Mesothelial cell of epicardium (in vitro differentiated cells): Measurements from ENCODE around the gene PWP1. TPM values are rescaled to one million over a fixed set of nuclear protein-coding genes. Genes with fewer than 3 reads are reported as not detected.

Experiments used
- DNase-seq, 2 experiments: peaks; one replicate each; pipeline ENCODE4 v3.0.0; 2021; ENCODE audit warnings: low spot score in 2 of 2; ENCODE audit not compliant: unreplicated experiment in 2 of 2
- H3K27ac Mint-ChIP-seq: 2 replicates; pipeline ENCODE4 v1.8.0; 2021; ENCODE audit warnings: mixed read lengths
- H3K27me3 Mint-ChIP-seq: 2 replicates; pipeline ENCODE4 v1.8.0; 2021; ENCODE audit warnings: low read depth, mixed read lengths
- H3K36me3 Mint-ChIP-seq: 2 replicates; pipeline ENCODE4 v1.8.0; 2021; ENCODE audit warnings: mixed read lengths
- H3K4me1 Mint-ChIP-seq: 2 replicates; pipeline ENCODE4 v1.8.0; 2021; ENCODE audit warnings: mixed read lengths
- H3K4me3 Mint-ChIP-seq: 2 replicates; pipeline ENCODE4 v1.8.0; 2021; ENCODE audit warnings: mild to moderate bottlenecking, moderate library complexity, mixed read lengths
- H3K9me3 Mint-ChIP-seq: 2 replicates; pipeline ENCODE4 v1.8.0; 2021; ENCODE audit warnings: mixed read lengths
- total RNA-seq: library from RNA; stranded (reverse); gene quantifications from 3 replicates; pipeline ENCODE4 v1.2.1, GENCODE V29; 2021
- TF ChIP-seq, protein P1 (sequence below): fragments of 200-600 bp; sonication (generic); IDR thresholded peaks from one replicate; pipeline ENCODE4 v1.5.0; 2021; ENCODE audit warnings: antibody characterized with exemption; ENCODE audit not compliant: unreplicated experiment

Gene PWP1
- total RNA-seq: 29.8 to 35.4 TPM (median 32.7 TPM) in 3 replicates

DNA sequence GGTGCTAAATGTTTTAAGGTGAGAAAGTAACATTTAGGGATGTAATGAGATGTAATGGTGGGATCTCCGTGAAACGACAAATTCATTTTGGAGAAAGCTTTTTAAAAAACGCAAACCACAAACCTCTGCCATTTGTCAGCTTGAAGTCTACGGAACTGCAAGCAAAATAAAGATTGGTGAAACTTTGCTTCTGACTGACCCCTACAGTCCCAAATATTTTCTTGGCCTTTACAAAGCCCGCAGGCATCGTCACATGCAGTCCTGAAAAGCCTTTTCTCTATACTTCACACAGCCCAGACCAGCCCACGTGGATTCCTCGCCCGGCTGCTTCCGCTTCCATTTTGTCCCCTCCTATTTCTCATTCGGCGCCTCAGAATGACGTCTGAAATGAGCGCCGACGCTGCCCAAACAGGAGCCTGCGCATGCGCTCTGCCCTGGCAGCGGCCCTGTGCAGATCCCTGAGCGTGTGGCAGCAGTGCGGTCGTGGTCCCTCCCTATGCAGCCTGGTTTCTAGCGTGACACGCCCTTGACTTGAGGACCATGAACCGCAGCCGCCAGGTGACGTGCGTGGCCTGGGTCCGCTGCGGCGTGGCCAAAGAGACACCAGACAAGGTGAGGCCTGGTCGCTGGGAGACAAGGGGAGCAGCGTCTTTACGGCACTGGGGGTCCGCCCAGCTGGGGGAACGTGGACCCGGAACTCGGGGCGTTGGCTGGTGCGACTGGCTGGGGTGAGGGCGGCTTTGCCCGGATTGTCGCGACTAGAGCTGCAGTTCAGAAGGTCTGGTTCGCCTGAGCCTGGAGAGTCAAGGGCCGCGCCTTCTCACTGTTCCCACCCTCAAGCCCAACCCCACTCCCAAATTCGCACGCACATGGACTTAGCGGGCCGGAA is at the start of gene PWP1:
Gene PWP1 (plus strand): TSS at position 440 of the 889 bp plus-strand sequence. CDS start 101 bp downstream, at position 541.
- Mint-ChIP-seq H3K36me3 (peaks cover 16% of the 10 kb centered on the region), H3K27me3 (peaks cover 2% of the 10 kb centered on the region), H3K4me1 (peaks cover 19% of the 10 kb centered on the region), H3K4me3 (peak within 1 kb of the TSS; percentile 95), H3K27ac (peak within 1 kb of the TSS; percentile 97), H3K9me3 (no peaks in the 10 kb centered on the region)
- TF ChIP-seq, protein P1, sequence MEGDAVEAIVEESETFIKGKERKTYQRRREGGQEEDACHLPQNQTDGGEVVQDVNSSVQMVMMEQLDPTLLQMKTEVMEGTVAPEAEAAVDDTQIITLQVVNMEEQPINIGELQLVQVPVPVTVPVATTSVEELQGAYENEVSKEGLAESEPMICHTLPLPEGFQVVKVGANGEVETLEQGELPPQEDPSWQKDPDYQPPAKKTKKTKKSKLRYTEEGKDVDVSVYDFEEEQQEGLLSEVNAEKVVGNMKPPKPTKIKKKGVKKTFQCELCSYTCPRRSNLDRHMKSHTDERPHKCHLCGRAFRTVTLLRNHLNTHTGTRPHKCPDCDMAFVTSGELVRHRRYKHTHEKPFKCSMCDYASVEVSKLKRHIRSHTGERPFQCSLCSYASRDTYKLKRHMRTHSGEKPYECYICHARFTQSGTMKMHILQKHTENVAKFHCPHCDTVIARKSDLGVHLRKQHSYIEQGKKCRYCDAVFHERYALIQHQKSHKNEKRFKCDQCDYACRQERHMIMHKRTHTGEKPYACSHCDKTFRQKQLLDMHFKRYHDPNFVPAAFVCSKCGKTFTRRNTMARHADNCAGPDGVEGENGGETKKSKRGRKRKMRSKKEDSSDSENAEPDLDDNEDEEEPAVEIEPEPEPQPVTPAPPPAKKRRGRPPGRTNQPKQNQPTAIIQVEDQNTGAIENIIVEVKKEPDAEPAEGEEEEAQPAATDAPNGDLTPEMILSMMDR: no peak
- peak; percentile 91 to 97 for DNase-seq

GRCh38 chr12:107641154-107641553 is 44.4 kb upstream of the PWP1 start:
- no peak for DNase-seq
- H3K36me3 Mint-ChIP-seq: no peaks in the 10 kb centered on the region
- peaks cover 8% of the 10 kb centered on the region for H3K4me1 Mint-ChIP-seq
- H3K9me3 Mint-ChIP-seq: peaks cover 4% of the 10 kb centered on the region
- TF ChIP-seq, protein P1: no peak
- no peak overlapping the region for H3K4me3 Mint-ChIP-seq
- no peak overlapping the region for H3K27ac Mint-ChIP-seq
- peaks cover 41% of the 10 kb centered on the region for H3K27me3 Mint-ChIP-seq

DNA sequence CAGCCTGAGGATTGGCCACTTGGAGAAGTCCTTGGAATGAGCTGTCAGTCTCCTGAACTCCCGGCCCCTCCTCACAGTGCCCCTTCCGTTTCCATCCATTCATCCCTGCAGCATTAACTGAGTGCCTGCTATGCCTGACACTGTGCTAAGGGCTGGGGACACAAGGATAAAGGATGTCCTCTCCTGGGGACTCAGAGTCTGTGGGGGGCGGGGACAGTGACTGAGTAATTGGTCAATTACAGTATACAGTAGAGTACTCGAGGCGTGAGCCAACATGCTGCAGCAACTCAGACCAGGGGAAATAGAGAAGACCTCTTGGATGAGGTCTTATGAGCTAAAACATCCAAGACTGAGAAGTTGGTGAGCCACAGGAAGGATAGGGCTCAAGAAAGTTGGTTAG is 43.4 kb upstream of the PWP1 start:
- DNase-seq: no peak
- Mint-ChIP-seq H3K36me3 (no peaks in the 10 kb centered on the region), H3K4me3 (no peak overlapping the region), H3K27ac (no peak overlapping the region), H3K9me3 (peaks cover 4% of the 10 kb centered on the region), H3K4me1 (peaks cover 11% of the 10 kb centered on the region), H3K27me3 (peaks cover 41% of the 10 kb centered on the region)
- TF ChIP-seq, protein P1: no peak

GRCh38 chr12:107645630-107646333 is 39.8 kb upstream of the PWP1 start:
- H3K4me1 Mint-ChIP-seq: peaks cover 29% of the 10 kb centered on the region
- H3K27ac Mint-ChIP-seq: peak overlapping the region; percentile 75
- peaks cover 16% of the 10 kb centered on the region for H3K27me3 Mint-ChIP-seq
- TF ChIP-seq, protein P1: no peak
- peaks cover 4% of the 10 kb centered on the region for H3K9me3 Mint-ChIP-seq
- no peaks in the 10 kb centered on the region for H3K36me3 Mint-ChIP-seq
- DNase-seq: no peak
- peak overlapping the region; percentile 22 for H3K4me3 Mint-ChIP-seq

DNA sequence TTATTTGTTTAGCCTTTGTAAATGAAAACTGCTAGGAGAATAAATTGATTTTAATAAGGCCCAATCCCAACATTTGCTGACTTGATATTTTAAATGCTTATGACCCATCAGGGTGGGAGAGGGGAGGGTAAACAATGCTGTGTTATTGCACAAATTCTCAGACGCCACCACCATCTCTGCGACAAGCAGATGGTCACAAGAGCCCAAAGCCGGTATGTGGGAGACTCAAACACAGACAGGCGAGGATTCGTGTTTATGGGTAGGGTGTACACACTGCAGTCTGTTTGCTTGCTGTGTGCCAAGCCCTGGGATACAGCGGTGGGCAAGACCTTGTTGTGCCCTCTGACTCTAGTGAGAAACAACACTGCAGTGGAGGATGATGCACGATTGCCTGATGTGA is 39.2 kb upstream of the PWP1 start:
- Mint-ChIP-seq H3K4me3 (no peak overlapping the region), H3K27me3 (peaks cover 11% of the 10 kb centered on the region), H3K9me3 (peaks cover 3% of the 10 kb centered on the region), H3K36me3 (no peaks in the 10 kb centered on the region), H3K4me1 (peaks cover 34% of the 10 kb centered on the region), H3K27ac (peak overlapping the region; percentile 48)
- TF ChIP-seq, protein P1: no peak
- no peak for DNase-seq
